Measurements from ENCODE around the gene PPP2R5C.

PPP2R5C gene

DNA sequence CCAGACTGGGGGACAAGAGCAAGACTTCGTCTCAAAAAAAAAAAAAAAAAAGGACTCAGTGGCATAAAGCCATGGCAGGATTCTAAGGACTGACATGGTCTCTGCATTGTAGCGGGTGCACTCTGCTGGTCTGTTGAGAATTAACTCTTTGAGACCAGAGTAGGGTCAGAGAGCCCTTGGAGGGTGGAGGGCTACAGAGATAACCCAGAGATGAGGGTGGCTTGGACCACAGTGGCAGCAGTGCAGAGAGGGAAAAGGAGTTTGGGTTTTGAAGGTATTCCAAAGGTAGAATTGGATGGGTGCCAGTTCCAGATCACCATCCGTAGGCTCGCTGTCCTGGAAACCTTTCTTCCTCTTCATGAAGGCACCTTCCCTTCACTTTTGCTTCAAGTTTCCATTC lies 188.6 kb downstream of the PPP2R5C start:
- DNase-seq (ENCODE audit: low spot score): no peak

DNA sequence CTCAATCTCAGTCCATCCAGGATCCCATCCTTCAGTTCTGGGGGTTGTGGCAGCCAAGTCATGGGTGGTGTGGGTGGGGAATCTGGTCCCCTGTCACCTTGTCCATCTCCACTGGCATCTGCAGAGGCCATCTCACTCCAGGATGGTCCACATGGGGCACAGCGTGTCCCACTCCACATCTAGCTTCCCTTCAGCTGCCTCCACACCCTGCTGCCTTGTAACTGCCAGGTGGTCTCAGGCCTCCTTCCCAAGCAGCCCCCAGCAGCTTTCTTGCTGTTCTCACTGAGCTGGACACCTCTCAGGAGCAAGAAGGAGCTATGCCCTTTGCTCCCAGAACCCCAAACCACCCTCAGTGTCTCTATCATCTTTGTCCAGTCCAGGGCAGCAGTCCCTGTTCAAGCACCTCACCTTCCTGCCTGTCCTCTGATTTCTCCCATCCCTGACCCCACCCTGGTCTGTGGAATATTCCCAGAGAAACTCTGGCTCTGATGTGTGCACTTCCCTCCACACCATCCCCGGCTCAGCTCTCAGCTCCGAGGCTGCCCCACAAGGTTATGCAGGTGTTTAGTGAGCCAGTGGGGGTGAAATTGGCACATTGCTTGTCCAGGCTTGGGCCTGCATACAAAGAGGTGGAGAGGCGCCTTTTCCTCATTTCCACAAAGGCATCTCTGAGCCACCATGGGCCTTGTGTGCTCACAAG lies 189.2 kb downstream of the PPP2R5C start:
- no peak for DNase-seq (ENCODE audit: low spot score)

- no peak for DNase-seq (ENCODE audit: low spot score)
These were observed 191.6 kb downstream of the PPP2R5C start for GRCh38 chr14:101953151-101953550.

DNA sequence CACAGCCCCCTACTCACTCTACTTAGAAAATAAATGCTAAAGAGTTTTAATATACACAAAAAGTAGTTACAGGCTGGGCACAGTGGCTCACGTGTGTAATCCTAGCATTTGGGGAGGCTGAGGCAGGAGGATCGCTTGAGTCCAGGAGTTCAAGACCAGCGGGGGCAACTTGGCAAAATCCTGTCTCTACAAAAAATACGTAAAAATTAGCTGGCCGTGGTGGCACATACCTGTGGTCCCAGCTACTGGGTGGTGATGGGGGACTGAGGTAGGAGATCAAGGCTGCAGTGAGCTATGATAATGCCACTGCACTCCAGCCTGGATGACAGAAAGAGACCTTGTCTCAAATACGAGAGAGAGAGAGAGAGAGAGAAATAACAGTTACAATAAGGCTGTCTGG lies 193.0 kb downstream of the PPP2R5C start:
- DNase-seq (ENCODE audit: low spot score): no peak

- no peak for DNase-seq (ENCODE audit: low spot score)
These were observed 194.2 kb downstream of the PPP2R5C start for GRCh38 chr14:101955695-101956161.

GRCh38 chr14:101956179-101956885 lies 194.8 kb downstream of the PPP2R5C start:
- DNase-seq (ENCODE audit: low spot score): no peak

GRCh38 chr14:101957406-101958234 lies 196.1 kb downstream of the PPP2R5C start:
- no peak for DNase-seq (ENCODE audit: low spot score)

GRCh38 chr14:101958418-101959180 lies 197.1 kb downstream of the PPP2R5C start:
- DNase-seq (ENCODE audit: low spot score): no peak

- no peak for DNase-seq (ENCODE audit: low spot score)
These were observed 197.8 kb downstream of the PPP2R5C start for GRCh38 chr14:101959277-101959676.

DNA sequence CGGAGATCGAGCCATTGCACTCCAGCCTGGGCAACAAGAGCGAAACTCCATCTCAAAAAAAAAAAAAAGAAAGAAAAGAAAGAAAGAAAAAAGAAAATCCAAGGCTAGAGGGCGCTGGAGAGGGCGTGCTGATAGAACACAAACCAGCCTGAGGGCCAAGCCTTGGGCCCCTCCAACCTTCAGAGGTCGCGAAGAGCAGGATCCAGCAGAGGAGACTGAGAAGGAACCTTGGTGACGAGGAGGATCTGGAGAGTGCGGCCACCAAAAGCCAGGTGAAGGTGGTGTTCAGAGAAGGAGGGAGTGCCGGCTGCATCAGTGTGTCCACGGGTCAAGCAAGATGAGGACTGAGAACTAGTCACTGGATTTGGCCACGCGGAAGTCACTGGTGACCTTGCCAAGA lies 198.7 kb downstream of the PPP2R5C start:
- DNase-seq (ENCODE audit: low spot score): no peak

DNA sequence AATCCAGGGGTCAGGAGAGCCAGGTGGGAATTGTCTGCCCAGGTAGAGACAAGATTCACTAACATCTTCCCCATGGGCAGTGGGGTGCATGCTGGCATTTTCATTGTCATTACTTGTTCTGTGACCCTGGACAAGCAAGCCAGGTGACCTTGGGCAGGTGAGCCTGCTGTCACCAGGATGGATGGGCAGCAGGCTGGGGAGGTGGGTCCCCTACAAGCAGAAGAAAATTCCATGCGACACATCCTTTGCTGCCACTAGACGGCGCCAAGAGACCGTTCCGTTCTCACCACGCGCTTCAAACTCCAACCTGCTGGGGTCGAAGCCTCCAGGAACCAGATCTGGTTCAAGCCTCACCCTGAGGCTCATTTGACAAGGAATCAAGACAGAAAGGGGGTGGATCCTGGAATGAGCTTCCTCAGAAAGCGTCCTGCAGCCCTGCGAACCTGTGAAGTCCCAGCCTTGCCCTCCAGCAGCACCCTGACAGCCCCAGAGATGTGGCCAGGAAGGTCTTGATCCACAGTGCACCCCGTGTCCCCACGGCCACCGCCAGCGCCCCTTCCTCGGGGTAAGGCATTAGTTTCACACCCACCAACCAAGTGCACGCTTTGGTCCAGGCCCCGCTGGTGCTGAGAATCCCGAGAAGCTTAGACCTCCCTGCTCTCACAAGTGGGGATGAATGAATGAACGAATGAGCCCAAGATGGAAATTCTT lies 199.7 kb downstream of the PPP2R5C start:
- DNase-seq (ENCODE audit: low spot score): peak; percentile 86

- DNase-seq (ENCODE audit: low spot score): no peak
These were observed 200.4 kb downstream of the PPP2R5C start for GRCh38 chr14:101961746-101962502.

- DNase-seq (ENCODE audit: low spot score): peak; percentile 54
These were observed 201.0 kb downstream of the PPP2R5C start for GRCh38 chr14:101962503-101962874.

DNA sequence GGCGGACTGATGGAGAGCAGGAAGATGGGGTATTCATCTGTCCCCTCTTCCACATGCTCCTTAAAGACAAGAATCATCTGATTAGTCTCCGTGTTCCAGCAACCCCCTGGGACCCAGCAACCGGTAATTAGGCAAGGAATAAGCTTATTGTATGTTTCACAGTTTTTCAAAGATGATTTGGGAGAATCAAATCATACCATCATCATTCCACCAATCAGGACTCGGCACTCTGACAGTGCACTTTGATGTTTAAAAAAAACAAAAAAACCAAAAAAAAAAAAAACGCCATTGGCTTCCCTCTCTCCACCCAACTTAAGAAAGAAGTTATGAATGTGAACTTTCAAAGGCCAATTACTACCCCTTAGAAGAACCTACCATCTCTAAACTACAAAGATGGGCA lies 201.5 kb downstream of the PPP2R5C start:
- DNase-seq (ENCODE audit: low spot score): no peak

DNA sequence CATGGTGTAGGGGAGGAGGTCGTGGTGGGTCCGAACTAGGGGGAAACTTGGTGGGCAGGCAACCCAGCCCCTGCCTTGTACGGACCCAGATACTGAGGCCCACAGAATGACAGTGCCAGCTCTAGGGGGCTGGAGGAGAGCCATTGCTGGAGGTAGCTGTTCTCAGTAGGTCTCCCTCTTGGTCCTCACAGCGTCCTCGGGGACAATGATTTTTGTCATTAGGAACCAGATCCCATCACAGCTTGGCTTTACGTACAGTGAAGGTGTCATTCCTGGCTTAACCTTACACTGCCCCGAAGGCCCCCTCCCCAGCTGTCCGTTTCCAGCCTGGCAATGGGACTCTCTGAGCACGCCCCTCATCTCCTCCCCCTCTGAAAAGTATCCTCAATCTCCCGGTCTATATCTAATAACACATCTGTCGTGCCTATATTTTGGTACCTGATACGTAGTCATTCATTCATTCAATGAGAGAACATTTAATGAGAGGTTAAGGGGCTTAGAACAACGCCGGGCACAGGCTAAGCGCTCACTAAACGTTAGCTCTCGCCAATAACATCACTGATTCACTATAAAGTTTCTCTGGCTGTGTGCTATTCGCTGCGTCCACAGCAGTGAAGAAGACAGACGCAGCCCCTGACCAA lies 202.3 kb downstream of the PPP2R5C start:
- no peak for DNase-seq (ENCODE audit: low spot score)

DNA sequence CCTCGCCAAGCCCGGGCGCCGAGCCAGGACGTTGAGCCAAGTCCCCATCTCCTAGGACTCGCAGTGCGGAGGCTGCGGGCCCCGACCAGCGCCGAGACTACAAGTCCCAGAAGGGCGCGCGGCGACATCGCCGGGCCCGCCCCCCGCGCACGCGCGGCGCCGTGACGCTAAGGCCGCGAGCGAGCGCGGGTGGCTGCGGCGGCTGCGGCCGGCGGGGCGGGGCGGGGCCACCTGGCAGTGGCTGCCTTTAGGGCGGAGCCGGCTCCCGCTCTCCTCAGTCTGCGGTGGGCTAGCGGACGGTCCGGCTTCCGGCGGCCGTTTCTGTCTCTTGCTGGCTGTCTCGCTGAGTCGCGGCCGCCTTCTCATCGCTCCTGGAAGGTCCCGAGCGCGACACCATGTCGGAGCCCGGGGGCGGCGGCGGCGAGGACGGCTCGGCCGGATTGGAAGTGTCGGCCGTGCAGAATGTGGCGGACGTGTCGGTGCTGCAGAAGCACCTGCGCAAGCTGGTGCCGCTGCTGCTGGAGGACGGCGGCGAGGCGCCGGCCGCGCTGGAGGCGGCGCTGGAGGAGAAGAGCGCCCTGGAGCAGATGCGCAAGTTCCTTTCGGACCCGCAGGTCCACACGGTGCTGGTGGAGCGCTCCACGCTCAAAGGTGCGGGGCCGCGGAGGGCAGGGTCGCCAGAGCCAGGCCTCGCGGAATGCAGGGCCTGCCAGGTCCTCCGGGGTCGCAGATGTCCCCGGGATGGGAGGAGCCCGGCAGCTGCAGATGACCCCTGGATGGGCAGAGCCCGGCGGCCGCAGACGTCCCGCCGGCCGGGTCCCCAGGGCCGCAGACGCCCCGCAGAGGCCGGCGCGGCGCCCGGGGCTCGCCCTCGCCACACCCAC lies 203.0 kb downstream of the PPP2R5C start, which contains the start of gene DYNC1H1:
DYNC1H1 (plus strand) TSS at position 277 of the 884 bp plus-strand sequence; CDS start at position 396, 119 bp downstream.
- peak; percentile 91 for DNase-seq (ENCODE audit: low spot score)

GRCh38 chr14:101965181-101965544 lies 203.7 kb downstream of the PPP2R5C start:
- peak; percentile 81 for DNase-seq (ENCODE audit: low spot score)

DNA sequence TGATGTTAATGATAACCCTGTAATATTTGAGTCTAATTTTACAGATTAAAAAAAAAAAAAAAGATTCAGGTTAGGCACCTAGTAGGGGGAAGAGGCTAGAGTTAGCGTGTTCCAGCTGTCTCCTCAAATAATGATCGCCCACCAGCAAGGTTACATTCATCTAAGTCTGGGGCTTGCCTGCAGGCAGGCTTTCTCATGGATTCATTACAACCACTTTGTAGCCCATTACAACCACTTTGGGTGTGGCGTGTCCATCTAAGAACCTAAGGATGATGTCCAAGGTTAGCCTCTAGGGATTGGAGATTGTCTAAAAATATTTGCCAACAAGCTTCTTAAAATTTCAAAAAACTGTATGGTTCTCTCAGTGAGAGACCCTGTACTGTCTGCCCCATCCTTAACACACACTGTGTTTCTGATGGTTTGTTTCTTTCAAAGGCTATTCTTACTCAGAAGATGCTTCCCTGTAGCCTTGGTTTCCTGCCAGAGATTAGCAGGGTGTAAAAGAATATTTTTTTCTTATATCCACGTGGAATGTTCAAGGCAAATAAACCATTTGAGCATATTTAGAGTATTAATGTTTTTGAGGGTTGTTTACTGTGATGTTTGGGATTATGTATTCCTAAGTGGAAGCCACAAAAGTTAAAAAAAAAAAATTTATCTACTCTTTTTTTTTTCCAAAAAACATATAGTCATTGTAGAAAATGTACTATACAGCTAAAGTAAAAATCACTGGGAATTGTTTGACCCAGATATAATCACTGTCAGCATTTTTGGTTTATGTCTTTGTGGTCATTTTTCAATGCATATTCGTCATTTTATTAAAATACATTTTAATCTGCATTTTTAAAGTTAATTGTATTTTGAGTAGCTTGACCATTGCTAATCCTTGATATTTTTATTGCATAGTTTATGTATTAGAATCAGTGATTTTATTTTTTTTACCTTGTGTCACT lies 204.5 kb downstream of the PPP2R5C start:
- peak; percentile 34 for DNase-seq (ENCODE audit: low spot score)

All from SW480 (cell line).